ENCODE data around the gene TVP23C. TPM values are rescaled to one million over a fixed set of nuclear protein-coding genes. Genes with fewer than 3 reads are reported as not detected.

The TVP23C gene
- total and polyA plus RNA-seq, 2 of the 8 experiments (the other 6 are each of a cell fraction or from before 2014, with no cell fraction given) = 2.9 to 9.6 TPM

- H2BK5ac ChIP-seq (ENCODE audit: low read depth, low read length) = no peak overlapping the region
- no peaks in the 10 kb centered on the region for H3K27me3 ChIP-seq (replicated peaks in 1 of 4; ENCODE audit: control insufficient read depth in 3 of 4, extremely low read depth in 1 of 4, insufficient read depth in 3 of 4, low read length in 3 of 4)
- H2BK12ac ChIP-seq (ENCODE audit: low read depth, low read length) = no peak overlapping the region
- H3K79me2 ChIP-seq (ENCODE audit: control insufficient read depth in 1 of 2, insufficient read depth in 2 of 2, low read length in 2 of 2) = no peaks in the 10 kb centered on the region
- H3K56ac ChIP-seq (replicated peaks; ENCODE audit: insufficient read length, low read depth, low read length) = no peak overlapping the region
- CTCF ChIA-PET (ENCODE audit: partially characterized antibody) = interaction anchor here (0.8 to 7.3 kb wide), 15 partner anchors 8 to 268 kb away, joined by 3 to 87 read pairs (median 6); partner anchors contain the start of gene PMP22
- no peak overlapping the region for H3K4me3 ChIP-seq (ENCODE audit: extremely low read depth in 1 of 4, insufficient read depth in 2 of 4, low read depth in 3 of 4, low read length in 4 of 4)
- no peaks in the 10 kb centered on the region for H3K23me2 ChIP-seq (ENCODE audit: low read depth, low read length)
- no peak overlapping the region for H4K8ac ChIP-seq (ENCODE audit: extremely low read depth, insufficient read depth, low read length)
- no peak overlapping the region for H2BK15ac ChIP-seq (ENCODE audit: low read length)
- H3K4ac ChIP-seq (replicated peaks; ENCODE audit: insufficient read length, low read depth, low read length) = no peak overlapping the region
- no peak overlapping the region for H4K5ac ChIP-seq (ENCODE audit: insufficient read length, low read depth, low read length)
- WGBS, 2 experiments (ENCODE audit: extremely low coverage in 1 of 2, insufficient coverage in 1 of 2, insufficient read length in 1 of 2, insufficient replicate concordance in 2 of 2, low coverage in 1 of 2, low lambda C conversion rate in 2 of 2, missing lambda C conversion rate in 1 of 2) = 90% methylated on average over 7 of the region's 7 CpGs; no CpG with 5 or more reads in 1 of the 2 experiments
- H4K91ac ChIP-seq (replicated peaks; ENCODE audit: insufficient read length, low read length) = no peak overlapping the region
- H2BK120ac ChIP-seq (replicated peaks; ENCODE audit: low read depth, low read length) = no peak overlapping the region
- H3K36me3 ChIP-seq (ENCODE audit: control insufficient read depth in 2 of 4, insufficient read depth in 4 of 4, low read length in 3 of 4) = no peaks in the 10 kb centered on the region
- H3K4me2 ChIP-seq (ENCODE audit: insufficient read depth in 1 of 2, low read depth in 2 of 2, low read length in 2 of 2) = no peak overlapping the region
- H3K27ac ChIP-seq (ENCODE audit: low read depth, low read length) = no peak overlapping the region
- H3K18ac ChIP-seq (ENCODE audit: extremely low read depth, low read length) = no peak overlapping the region
- no peak overlapping the region; a peak in 1 of 7 replicates for H3K9ac ChIP-seq (replicated peaks in 1 of 4; ENCODE audit: extremely low read depth in 1 of 4, low read depth in 3 of 4, low read length in 3 of 4)
- H3K79me1 ChIP-seq (ENCODE audit: low read depth, low read length) = no peaks in the 10 kb centered on the region
- no peak overlapping the region for H2AFZ ChIP-seq (ENCODE audit: low read length)
- DNase-seq (ENCODE audit: low read depth in 1 of 2, low spot score in 2 of 2) (no peak), FAIRE-seq (no peak)
- no peak overlapping the region for H3K14ac ChIP-seq (ENCODE audit: insufficient read length)
- TF ChIP-seq EGR1 (IDR thresholded peaks at IDR 0.05; ENCODE audit: borderline replicate concordance, low read depth, low read length) (no peak), SIN3A (conservative IDR thresholded peaks at IDR 0.05 in 1 of 2, IDR thresholded peaks at IDR 0.05 in 1 of 2; ENCODE audit: low read depth in 1 of 2, low read length in 2 of 2) (no peak), ZNF274 (IDR thresholded peaks at IDR 0.05; ENCODE audit: borderline replicate concordance, extremely low read depth, low read length) (no peak), NANOG (IDR thresholded peaks at IDR 0.05; ENCODE audit: insufficient read depth, low read depth, low read length, poor library complexity, severe bottlenecking) (no peak), TCF12 (IDR thresholded peaks at IDR 0.05; ENCODE audit: low read depth, low read length) (no peak), SIRT6 (IDR thresholded peaks at IDR 0.05; ENCODE audit: low read length) (no peak), ATF2 (IDR thresholded peaks at IDR 0.05; ENCODE audit: low read length) (no peak), KDM5A (IDR thresholded peaks at IDR 0.05; ENCODE audit: low read length) (no peak), MAFK (IDR thresholded peaks at IDR 0.05; ENCODE audit: low read depth, low read length) (no peak), JUN (IDR thresholded peaks at IDR 0.05; ENCODE audit: low read depth, low read length) (no peak), CBX5 (IDR thresholded peaks at IDR 0.05; ENCODE audit: low read depth, low read length) (no peak), SIX5 (IDR thresholded peaks at IDR 0.05; ENCODE audit: low read depth, low read length) (no peak), ASH2L (IDR thresholded peaks at IDR 0.05; ENCODE audit: low read length) (no peak)
- H3K23ac ChIP-seq (ENCODE audit: insufficient read length) = no peak overlapping the region
- peaks cover 0 to 5% (median 3%) of the 10 kb centered on the region in 4 experiments; a peak in 4 of 7 replicates for H3K4me1 ChIP-seq (replicated peaks in 1 of 4; ENCODE audit: control insufficient read depth in 3 of 4, insufficient read depth in 4 of 4, low read length in 3 of 4)
- POLR2A ChIA-PET (ENCODE audit: partially characterized antibody) = interaction anchor here (1.0 to 1.3 kb wide), 3 partner anchors 11 to 35 kb away, joined by 3 to 4 read pairs (median 3); no protein-coding TSS in a partner anchor
- H4K20me1 ChIP-seq (replicated peaks in 1 of 2; ENCODE audit: control insufficient read depth in 1 of 2, insufficient read depth in 2 of 2, low read length in 2 of 2) = no peaks in the 10 kb centered on the region
- no peak overlapping the region for H2BK20ac ChIP-seq (ENCODE audit: low read length)
- H2AK5ac ChIP-seq (ENCODE audit: low read depth, low read length) = peak overlapping the region; percentile 40
- H3K9me3 ChIP-seq (ENCODE audit: insufficient read depth in 2 of 2, low read depth in 1 of 2, low read length in 1 of 2) = no peaks in the 10 kb centered on the region
Measured at GRCh38 chr17:15501793-15502192, 61.5 kb downstream of the TVP23C start.
